Mesenchymal stem cell (in vitro differentiated cells and primary cell): ENCODE results near the gene NCOA5.

Source experiments
- DNase-seq: peaks from one replicate; pipeline ENCODE4 v3.0.0-alpha.2; 2013
- H2AFZ ChIP-seq: one replicate; pipeline ENCODE4 v1.6.1; 2013; ENCODE audit warnings: low read depth, mild to moderate bottlenecking, control low read depth, inconsistent platforms, low read length, moderate library complexity
- H2AK5ac ChIP-seq: 2 replicates; pipeline ENCODE4 v1.6.1; 2013; ENCODE audit warnings: low read length, moderate library complexity, mild to moderate bottlenecking, inconsistent platforms; ENCODE audit not compliant: severe bottlenecking
- H2BK120ac ChIP-seq: one replicate; pipeline ENCODE4 v1.6.1; 2013; ENCODE audit warnings: low read depth, mild to moderate bottlenecking, inconsistent platforms, low read length, moderate library complexity
- H2BK12ac ChIP-seq, 2 experiments: one replicate each; pipeline ENCODE4 v1.6.1; 2013; ENCODE audit warnings: inconsistent platforms in 2 of 2, low read length in 2 of 2, mild to moderate bottlenecking in 2 of 2, moderate library complexity in 2 of 2, control low read depth in 1 of 2
- H2BK15ac ChIP-seq: one replicate; pipeline ENCODE4 v1.6.1; 2013; ENCODE audit warnings: mild to moderate bottlenecking, low read depth, inconsistent platforms; ENCODE audit not compliant: poor library complexity, severe bottlenecking
- H2BK5ac ChIP-seq: 2 replicates; pipeline ENCODE4 v1.6.1; 2013; ENCODE audit warnings: low read depth, mild to moderate bottlenecking, low read length, control low read depth, inconsistent platforms; ENCODE audit not compliant: poor library complexity, severe bottlenecking
- H3K14ac ChIP-seq, 2 experiments: one replicate each; pipeline ENCODE4 v1.6.1; 2013; ENCODE audit warnings: inconsistent platforms in 2 of 2, low read length in 2 of 2, control low read depth in 1 of 2, mild to moderate bottlenecking in 1 of 2, moderate library complexity in 1 of 2
- H3K18ac ChIP-seq, 2 experiments: one replicate each; pipeline ENCODE4 v1.6.1; 2013; ENCODE audit warnings: inconsistent platforms in 2 of 2, low read length in 2 of 2, control low read depth in 1 of 2, low read depth in 1 of 2, mild to moderate bottlenecking in 1 of 2
- H3K23ac ChIP-seq, 2 experiments: one replicate each; pipeline ENCODE4 v1.6.1; 2013; ENCODE audit warnings: inconsistent platforms in 2 of 2, low read length in 2 of 2, mild to moderate bottlenecking in 2 of 2, moderate library complexity in 2 of 2, control low read depth in 1 of 2
- H3K27ac ChIP-seq: 2 replicates; pipeline ENCODE4 v1.5.1; 2013; ENCODE audit warnings: mild to moderate bottlenecking, moderate library complexity, low read length, control low read depth, inconsistent platforms; ENCODE audit not compliant: poor library complexity, severe bottlenecking
- H3K27me3 ChIP-seq, 2 experiments: 2 replicates each; pipeline versions ENCODE4 v1.6.1 to v1.7.0; 2013; ENCODE audit warnings: low read length in 2 of 2, mild to moderate bottlenecking in 2 of 2, moderate library complexity in 2 of 2, control low read depth in 1 of 2, inconsistent platforms in 1 of 2; ENCODE audit not compliant: control insufficient read depth in 1 of 2, insufficient read depth in 1 of 2
- H3K36me3 ChIP-seq, 2 experiments: 2 replicates each; pipeline versions ENCODE4 v1.6.1 to v1.7.0; 2013; ENCODE audit warnings: low read length in 2 of 2, control low read depth in 1 of 2, inconsistent platforms in 1 of 2, low read depth in 1 of 2, mild to moderate bottlenecking in 1 of 2; ENCODE audit not compliant: insufficient read depth in 2 of 2, control insufficient read depth in 1 of 2
- H3K4ac ChIP-seq, 2 experiments: one replicate each; pipeline ENCODE4 v1.6.1; 2013; ENCODE audit warnings: inconsistent platforms in 2 of 2, low read length in 2 of 2, mild to moderate bottlenecking in 2 of 2, moderate library complexity in 2 of 2, control low read depth in 1 of 2, low read depth in 1 of 2
- H3K4me1 ChIP-seq: 2 replicates; pipeline ENCODE4 v1.6.1; 2013; ENCODE audit warnings: low read depth, low read length, control low read depth; ENCODE audit not compliant: control insufficient read depth, insufficient read depth
- H3K4me2 ChIP-seq: 2 replicates; pipeline ENCODE4 v1.6.1; 2013; ENCODE audit warnings: low read length, mild to moderate bottlenecking, inconsistent platforms; ENCODE audit not compliant: poor library complexity, severe bottlenecking
- H3K4me3 ChIP-seq, 2 experiments: 2 replicates each; pipeline versions ENCODE4 v1.5.1 to v1.7.0; 2013; ENCODE audit warnings: low read length in 2 of 2, mild to moderate bottlenecking in 2 of 2, control low read depth in 1 of 2, low read depth in 1 of 2; ENCODE audit not compliant: insufficient read depth in 1 of 2
- H3K79me1 ChIP-seq: replicated peaks from 2 replicates; pipeline ENCODE4 v1.6.1; 2013; ENCODE audit warnings: mild to moderate bottlenecking, control low read depth, low read length, inconsistent platforms; ENCODE audit not compliant: poor library complexity, severe bottlenecking
- H3K9ac ChIP-seq: 2 replicates; pipeline ENCODE4 v1.7.0; 2013; ENCODE audit warnings: mild to moderate bottlenecking, low read length, moderate library complexity
- H3K9me3 ChIP-seq: 2 replicates; pipeline ENCODE4 v1.7.0; 2013; ENCODE audit warnings: mild to moderate bottlenecking, low read length; ENCODE audit not compliant: control insufficient read depth
- H4K8ac ChIP-seq: one replicate; pipeline ENCODE4 v1.6.1; 2013; ENCODE audit warnings: inconsistent platforms, mild to moderate bottlenecking, low read length, moderate library complexity
- H4K91ac ChIP-seq: one replicate; pipeline ENCODE4 v1.6.1; 2013; ENCODE audit warnings: mild to moderate bottlenecking, low read length, inconsistent platforms
- WGBS: methylation state at CpG from one replicate; pipeline ENCODE4 v1.1.7; 2013; ENCODE audit warnings: mixed read lengths; 5-methylcytosine and 5-hydroxymethylcytosine counted together

Gene NCOA5

DNA sequence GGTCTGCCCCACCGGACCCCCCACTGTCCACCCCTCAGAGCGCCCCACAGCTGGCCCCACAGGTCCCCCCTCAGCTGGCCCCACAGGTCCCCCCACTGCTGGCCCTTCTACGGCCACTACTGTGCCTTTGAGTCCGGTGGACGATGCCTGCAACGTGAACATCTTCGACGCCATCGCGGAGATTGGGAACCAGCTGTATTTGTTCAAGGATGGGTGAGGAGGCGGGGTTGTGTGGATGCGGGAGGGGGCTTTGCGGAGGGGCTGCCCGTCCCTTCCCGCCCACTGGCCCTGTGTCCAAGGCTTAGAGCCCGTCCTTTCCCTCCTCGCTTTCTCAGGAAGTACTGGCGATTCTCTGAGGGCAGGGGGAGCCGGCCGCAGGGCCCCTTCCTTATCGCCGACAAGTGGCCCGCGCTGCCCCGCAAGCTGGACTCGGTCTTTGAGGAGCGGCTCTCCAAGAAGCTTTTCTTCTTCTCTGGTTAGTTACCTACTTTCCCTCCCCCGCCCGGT is 76.4 kb downstream of the NCOA5 start:
- Histone ChIP-seq H3K36me3 (no peaks in the 10 kb centered on the region), H2AFZ (no peak overlapping the region), H4K91ac (no peak overlapping the region), H3K27me3 (peaks cover 43 to 91% of the 10 kb centered on the region in 2 experiments), H3K27ac (no peak overlapping the region), H2BK5ac (no peak overlapping the region), H3K4me2 (no peak overlapping the region), H3K23ac (no peak overlapping the region), H3K14ac (no peak overlapping the region), H2BK12ac (no peak overlapping the region), H3K18ac (no peak overlapping the region), H3K79me1 (no peaks in the 10 kb centered on the region), H4K8ac (no peak overlapping the region), H3K4me3 (no peak overlapping the region), H3K9ac (no peak overlapping the region), H3K4me1 (peaks cover 6% of the 10 kb centered on the region), H2BK15ac (no peak overlapping the region), H3K9me3 (no peaks in the 10 kb centered on the region), H2BK120ac (no peak overlapping the region), H3K4ac (no peak overlapping the region), H2AK5ac (no peak overlapping the region)
- no peak for DNase-seq
- WGBS = 33% methylated on average over 27 of the region's 29 CpGs

DNA sequence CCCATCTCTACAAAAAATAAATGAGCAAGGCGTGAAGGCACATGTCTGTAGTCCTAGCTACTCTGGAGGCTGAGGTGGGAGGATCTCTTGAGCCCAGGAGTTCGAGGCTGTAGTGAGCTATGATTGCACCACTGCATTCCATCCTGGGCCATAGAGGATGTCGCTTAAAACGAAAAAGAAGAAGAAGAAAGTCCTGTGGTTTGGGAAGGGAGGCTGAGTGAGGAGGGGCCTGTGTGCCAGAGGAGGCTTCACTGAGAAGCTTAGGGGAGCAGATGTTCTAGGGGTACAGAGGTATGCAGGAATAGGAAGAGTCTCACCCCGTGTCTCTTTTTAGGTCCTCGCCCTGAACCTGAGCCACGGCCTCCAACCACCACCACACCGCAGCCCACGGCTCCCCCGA is 76.8 kb downstream of the NCOA5 start:
- H2AK5ac ChIP-seq = no peak overlapping the region
- H3K4me1 ChIP-seq = peaks cover 6% of the 10 kb centered on the region

DNA sequence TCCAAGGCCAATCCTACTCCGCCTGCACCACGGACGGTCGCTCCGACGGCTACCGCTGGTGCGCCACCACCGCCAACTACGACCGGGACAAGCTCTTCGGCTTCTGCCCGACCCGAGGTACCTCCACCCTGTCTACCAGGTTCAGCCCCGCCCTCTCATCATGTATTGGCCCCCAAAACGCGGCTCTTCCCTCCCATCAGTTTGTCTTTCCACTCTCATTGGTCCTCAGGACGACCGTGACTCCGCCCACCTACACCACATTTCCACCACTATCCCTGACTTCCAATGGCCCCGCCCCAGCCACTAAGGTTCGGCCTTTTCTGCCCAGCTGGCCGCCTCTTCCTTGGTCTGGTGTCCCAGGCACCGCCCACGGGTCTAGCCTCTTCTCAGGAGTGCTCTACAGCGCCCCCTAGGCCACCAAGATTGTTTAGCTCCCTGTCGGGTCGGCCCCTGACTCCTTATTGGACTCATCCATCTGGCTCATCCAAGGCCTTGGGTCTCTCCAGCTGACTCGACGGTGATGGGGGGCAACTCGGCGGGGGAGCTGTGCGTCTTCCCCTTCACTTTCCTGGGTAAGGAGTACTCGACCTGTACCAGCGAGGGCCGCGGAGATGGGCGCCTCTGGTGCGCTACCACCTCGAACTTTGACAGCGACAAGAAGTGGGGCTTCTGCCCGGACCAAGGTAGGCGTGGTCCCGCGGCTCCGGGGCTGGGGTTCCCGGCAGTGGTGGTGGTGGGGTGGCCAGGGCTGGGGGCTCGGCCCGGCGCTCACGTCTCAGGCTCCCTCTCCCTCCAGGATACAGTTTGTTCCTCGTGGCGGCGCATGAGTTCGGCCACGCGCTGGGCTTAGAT is 77.9 kb downstream of the NCOA5 start:
- H2BK15ac ChIP-seq = no peak overlapping the region
- WGBS = 90% methylated on average over 57 of the region's 57 CpGs

More for the DNA sequence above, 76.8 kb downstream of the NCOA5 start:
- Histone ChIP-seq H3K4me2 (no peak overlapping the region), H4K8ac (no peak overlapping the region), H4K91ac (no peak overlapping the region), H3K27ac (no peak overlapping the region), H2AFZ (no peak overlapping the region), H3K9me3 (no peaks in the 10 kb centered on the region), H2BK15ac (no peak overlapping the region), H3K36me3 (no peaks in the 10 kb centered on the region), H3K9ac (no peak overlapping the region), H3K79me1 (no peaks in the 10 kb centered on the region), H2BK12ac (no peak overlapping the region), H2BK120ac (no peak overlapping the region), H3K27me3 (peaks cover 42 to 91% of the 10 kb centered on the region in 2 experiments), H3K4ac (no peak overlapping the region), H2BK5ac (no peak overlapping the region), H3K4me3 (no peak overlapping the region), H3K14ac (no peak overlapping the region), H3K23ac (no peak overlapping the region), H3K18ac (no peak overlapping the region)
- no peak for DNase-seq
- 84% methylated on average over 10 of the region's 10 CpGs for WGBS

More for the DNA sequence above, 77.9 kb downstream of the NCOA5 start:
- Histone ChIP-seq H2BK5ac (no peak overlapping the region), H3K4ac (no peak overlapping the region), H3K23ac (no peak overlapping the region), H2AFZ (no peak overlapping the region), H3K4me3 (no peak overlapping the region), H2AK5ac (no peak overlapping the region), H3K36me3 (no peaks in the 10 kb centered on the region), H3K27me3 (peaks cover 35 to 90% of the 10 kb centered on the region in 2 experiments), H3K14ac (no peak overlapping the region), H3K9me3 (no peaks in the 10 kb centered on the region), H3K4me2 (no peak overlapping the region), H4K91ac (no peak overlapping the region), H3K27ac (no peak overlapping the region), H2BK120ac (no peak overlapping the region), H3K4me1 (peaks cover 6% of the 10 kb centered on the region), H4K8ac (no peak overlapping the region), H3K9ac (no peak overlapping the region), H3K79me1 (no peaks in the 10 kb centered on the region), H3K18ac (no peak overlapping the region), H2BK12ac (no peak overlapping the region)
- no peak for DNase-seq
